ENCODE results near the gene IYD. TPM values are rescaled to one million over a fixed set of nuclear protein-coding genes. Genes with fewer than 3 reads are reported as not detected.

The IYD gene
- total RNA-seq, 2 donors from 2014 or later, result not detected

DNA sequence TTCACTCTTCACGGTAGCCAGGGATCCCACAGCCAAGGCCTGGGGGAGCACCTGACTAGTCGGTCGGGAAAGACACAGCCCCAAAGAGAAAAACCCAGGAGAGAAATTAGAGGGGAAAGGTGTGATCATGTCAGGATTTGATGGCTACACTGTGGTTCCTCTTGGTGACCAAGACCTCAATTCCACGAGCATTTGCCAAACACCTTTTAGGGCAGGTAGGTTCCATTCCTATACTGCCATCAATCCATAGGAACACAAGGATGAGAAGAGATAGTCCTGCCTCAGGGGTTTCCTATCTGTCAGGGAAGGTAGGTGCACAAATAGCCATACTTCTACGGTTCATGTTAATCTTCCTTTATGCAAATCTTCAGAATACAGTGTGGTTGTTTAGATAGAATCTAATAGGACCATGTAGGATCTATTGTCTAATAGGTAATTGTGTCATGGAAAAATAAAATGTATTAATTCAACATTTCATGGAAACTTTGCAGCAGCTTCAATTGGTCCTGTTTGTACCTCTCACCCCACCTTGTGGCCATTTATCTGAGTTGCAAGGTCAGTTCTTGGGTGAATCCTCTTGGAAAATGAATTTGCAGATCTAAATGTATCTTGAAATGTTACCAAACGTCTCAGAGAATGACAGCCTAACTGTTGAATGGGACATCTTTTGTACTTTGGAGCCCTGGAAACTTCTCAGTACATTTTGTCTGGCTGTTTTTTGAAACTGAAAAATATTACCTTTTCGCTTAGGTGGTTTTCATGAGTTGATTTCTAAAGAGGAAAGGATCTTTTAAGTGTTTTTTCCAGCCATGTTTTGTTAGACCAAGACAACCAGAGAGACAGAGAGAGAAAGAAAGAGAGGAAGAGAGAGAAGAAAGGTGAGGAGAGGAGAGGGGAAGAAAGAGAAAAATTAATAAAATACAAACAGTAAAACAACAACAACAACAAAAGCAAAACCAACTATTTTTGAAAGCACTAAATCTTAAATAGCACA, 33.7 kb upstream of the IYD start:
- H3K36me3 Mint-ChIP-seq (ENCODE audit: low read depth), result peaks cover 2% of the 10 kb centered on the region
- H3K27me3 Mint-ChIP-seq, result peaks cover 28% of the 10 kb centered on the region
- no peak overlapping the region for H3K27ac Mint-ChIP-seq
- H3K9me3 ChIP-seq (ENCODE audit: control insufficient read depth, low read length, poor library complexity, severe bottlenecking), result no peaks in the 10 kb centered on the region
- no peak overlapping the region for H3K4me3 Mint-ChIP-seq
- ATAC-seq (no peak), DNase-seq (no peak)
- H3K4me1 Mint-ChIP-seq, result peaks cover 4% of the 10 kb centered on the region

- H3K27ac Mint-ChIP-seq, result no peak overlapping the region
- no peak overlapping the region for H3K4me3 Mint-ChIP-seq
- H3K36me3 Mint-ChIP-seq (ENCODE audit: low read depth), result peaks cover 5% of the 10 kb centered on the region
- H3K4me1 Mint-ChIP-seq, result peaks cover 4% of the 10 kb centered on the region
- ATAC-seq, result no peak
- no peaks in the 10 kb centered on the region for H3K9me3 ChIP-seq (ENCODE audit: control insufficient read depth, low read length, poor library complexity, severe bottlenecking)
- H3K27me3 Mint-ChIP-seq, result peaks cover 37% of the 10 kb centered on the region
- DNase-seq, result no peak
These were observed 32.5 kb upstream of the IYD start for GRCh38 chr6:150336299-150336698.

DNA sequence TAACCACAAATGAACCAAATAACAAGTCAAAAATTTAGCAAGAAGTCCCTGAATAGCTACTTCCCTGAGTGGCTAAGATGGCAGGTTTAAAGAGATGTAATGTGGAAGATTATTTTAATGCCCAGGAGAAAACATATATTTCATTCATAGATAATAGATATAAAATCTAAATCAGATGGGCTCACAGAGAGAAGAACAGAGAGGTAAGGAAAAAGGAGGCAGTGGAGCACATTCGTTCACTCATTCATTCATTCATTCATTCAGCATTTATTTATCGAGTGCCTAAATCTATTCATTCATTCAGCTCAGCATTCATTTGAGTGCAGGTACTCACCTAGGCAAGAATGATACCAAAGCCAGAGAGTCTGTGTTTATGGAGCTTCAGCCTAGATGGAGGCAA, 32.1 kb upstream of the IYD start:
- Mint-ChIP-seq H3K27me3 (peaks cover 40% of the 10 kb centered on the region), H3K27ac (no peak overlapping the region), H3K4me1 (peaks cover 4% of the 10 kb centered on the region), H3K36me3 (ENCODE audit: low read depth) (peaks cover 5% of the 10 kb centered on the region), H3K4me3 (no peak overlapping the region)
- H3K9me3 ChIP-seq (ENCODE audit: control insufficient read depth, low read length, poor library complexity, severe bottlenecking), result no peaks in the 10 kb centered on the region
- ATAC-seq (no peak), DNase-seq (no peak)

- H3K27ac Mint-ChIP-seq, result no peak overlapping the region
- H3K9me3 ChIP-seq (ENCODE audit: control insufficient read depth, low read length, poor library complexity, severe bottlenecking), result no peaks in the 10 kb centered on the region
- no peaks in the 10 kb centered on the region for H3K4me1 Mint-ChIP-seq
- H3K4me3 Mint-ChIP-seq, result no peak overlapping the region
- H3K27me3 Mint-ChIP-seq, result peaks cover 40% of the 10 kb centered on the region
- H3K36me3 Mint-ChIP-seq (ENCODE audit: low read depth), result peaks cover 3% of the 10 kb centered on the region
- no peak for ATAC-seq
- no peak for DNase-seq
These were observed 26.7 kb upstream of the IYD start for GRCh38 chr6:150342126-150342525.

DNA sequence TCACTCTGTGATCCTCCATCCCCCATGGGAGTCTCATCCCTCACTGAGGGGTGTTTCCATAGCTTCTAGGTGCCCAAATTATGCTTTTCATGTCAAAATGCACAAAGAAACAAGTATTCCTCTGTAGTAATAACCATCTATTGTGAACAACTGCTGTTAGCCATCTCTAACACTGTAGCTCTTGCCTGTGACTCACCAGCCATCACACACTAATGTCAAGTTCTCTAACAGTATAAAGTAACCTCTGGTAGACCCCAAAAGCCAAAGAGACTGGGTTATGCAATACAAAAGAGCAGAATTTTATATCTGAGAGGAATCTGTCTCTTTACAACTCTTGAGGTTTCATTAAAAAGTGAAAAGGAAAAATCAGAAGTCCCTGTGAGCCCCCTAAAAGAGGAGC, 25.4 kb upstream of the IYD start:
- Mint-ChIP-seq H3K27me3 (peaks cover 45% of the 10 kb centered on the region), H3K36me3 (ENCODE audit: low read depth) (peaks cover 3% of the 10 kb centered on the region), H3K27ac (no peak overlapping the region), H3K4me1 (no peaks in the 10 kb centered on the region), H3K4me3 (no peak overlapping the region)
- no peak for ATAC-seq
- no peak for DNase-seq
- no peaks in the 10 kb centered on the region for H3K9me3 ChIP-seq (ENCODE audit: control insufficient read depth, low read length, poor library complexity, severe bottlenecking)

DNA sequence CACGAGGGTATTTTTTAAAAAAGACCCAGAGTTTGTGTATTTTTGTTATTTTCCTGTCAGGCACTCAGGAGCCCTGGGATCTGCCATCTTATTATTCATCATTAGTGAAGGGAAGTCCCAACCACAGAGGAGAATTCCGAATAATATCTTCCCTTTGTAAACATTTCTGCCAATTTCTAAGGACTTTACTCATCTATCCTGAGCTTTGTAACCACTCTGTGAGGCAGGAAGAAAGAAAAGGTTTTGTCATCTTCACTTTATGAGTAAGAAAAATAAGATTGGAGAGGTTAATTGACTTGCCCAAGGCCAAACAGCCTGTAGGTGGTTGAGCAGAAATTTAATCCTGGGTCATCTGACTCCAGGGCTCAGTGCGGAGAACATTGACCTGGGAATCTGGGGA, 23.0 kb upstream of the IYD start:
- Mint-ChIP-seq H3K27ac (no peak overlapping the region), H3K4me1 (no peaks in the 10 kb centered on the region), H3K27me3 (peaks cover 46% of the 10 kb centered on the region), H3K36me3 (ENCODE audit: low read depth) (peaks cover 2% of the 10 kb centered on the region), H3K4me3 (no peak overlapping the region)
- H3K9me3 ChIP-seq (ENCODE audit: control insufficient read depth, low read length, poor library complexity, severe bottlenecking), result no peaks in the 10 kb centered on the region
- ATAC-seq, result no peak
- no peak for DNase-seq

DNA sequence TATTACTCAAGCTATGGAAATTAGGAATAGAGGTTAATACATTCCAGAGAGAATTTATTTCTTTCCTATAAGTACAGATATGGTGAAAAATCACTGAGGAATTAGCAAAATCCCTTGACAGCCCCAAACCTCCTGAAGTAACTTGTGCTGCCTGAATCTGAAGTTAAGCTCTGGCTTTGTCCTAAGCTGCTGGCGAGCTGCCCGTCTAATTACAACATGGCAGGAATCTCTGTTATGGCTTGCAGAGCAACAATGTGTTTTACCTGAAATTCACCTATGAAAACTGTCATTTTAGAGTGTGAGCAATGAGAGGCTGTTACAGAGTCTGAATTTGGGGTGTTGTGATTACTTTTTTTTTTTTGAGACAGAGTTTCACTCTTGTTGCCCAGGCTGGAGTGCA, 22.5 kb upstream of the IYD start:
- peaks cover 44% of the 10 kb centered on the region for H3K27me3 Mint-ChIP-seq

GRCh38 chr6:150347845-150348244, 21.0 kb upstream of the IYD start:
- no peaks in the 10 kb centered on the region for H3K4me1 Mint-ChIP-seq
- DNase-seq, result no peak
- no peak overlapping the region for H3K4me3 Mint-ChIP-seq
- no peaks in the 10 kb centered on the region for H3K9me3 ChIP-seq (ENCODE audit: control insufficient read depth, low read length, poor library complexity, severe bottlenecking)
- peaks cover 2% of the 10 kb centered on the region for H3K36me3 Mint-ChIP-seq (ENCODE audit: low read depth)
- ATAC-seq, result peak; percentile 27
- H3K27me3 Mint-ChIP-seq, result peaks cover 44% of the 10 kb centered on the region
- no peak overlapping the region for H3K27ac Mint-ChIP-seq

More for the DNA sequence above, 22.5 kb upstream of the IYD start:
- DNase-seq (no peak), ATAC-seq (no peak)
- Mint-ChIP-seq H3K27ac (no peak overlapping the region), H3K4me1 (no peaks in the 10 kb centered on the region), H3K4me3 (no peak overlapping the region), H3K36me3 (ENCODE audit: low read depth) (peaks cover 2% of the 10 kb centered on the region)
- H3K9me3 ChIP-seq (ENCODE audit: control insufficient read depth, low read length, poor library complexity, severe bottlenecking), result no peaks in the 10 kb centered on the region

DNA sequence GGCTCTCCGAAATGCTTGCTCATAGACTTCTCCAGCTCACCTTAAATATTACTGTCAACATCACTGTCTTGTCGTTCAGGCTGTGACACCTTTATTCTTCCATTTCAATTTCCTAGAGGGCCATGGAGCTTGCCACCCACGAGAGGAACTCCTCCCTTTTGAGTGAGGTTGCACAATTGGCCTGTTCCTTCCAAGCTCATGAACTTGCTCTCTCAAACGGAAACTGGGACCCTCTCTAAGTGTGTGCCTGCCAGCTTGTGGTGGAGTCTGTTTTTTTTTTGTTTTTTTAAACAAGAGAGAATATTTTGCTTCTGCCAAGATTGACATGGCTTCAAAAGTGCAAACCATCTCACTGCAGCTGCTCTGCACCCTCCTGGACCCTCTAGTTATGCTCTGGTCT, 19.3 kb upstream of the IYD start:
- peaks cover 2% of the 10 kb centered on the region for H3K36me3 Mint-ChIP-seq (ENCODE audit: low read depth)
- no peak overlapping the region for H3K27ac Mint-ChIP-seq
- no peaks in the 10 kb centered on the region for H3K9me3 ChIP-seq (ENCODE audit: control insufficient read depth, low read length, poor library complexity, severe bottlenecking)
- no peak overlapping the region for H3K4me3 Mint-ChIP-seq
- ATAC-seq, result no peak
- DNase-seq, result no peak
- H3K27me3 Mint-ChIP-seq, result peaks cover 39% of the 10 kb centered on the region
- no peaks in the 10 kb centered on the region for H3K4me1 Mint-ChIP-seq

GRCh38 chr6:150352321-150353296, 16.2 kb upstream of the IYD start:
- Mint-ChIP-seq H3K4me3 (no peak overlapping the region), H3K36me3 (ENCODE audit: low read depth) (peaks cover 6% of the 10 kb centered on the region), H3K27ac (no peak overlapping the region), H3K4me1 (no peaks in the 10 kb centered on the region), H3K27me3 (peaks cover 47% of the 10 kb centered on the region)
- no peak for DNase-seq
- no peaks in the 10 kb centered on the region for H3K9me3 ChIP-seq (ENCODE audit: control insufficient read depth, low read length, poor library complexity, severe bottlenecking)
- ATAC-seq, result no peak

- DNase-seq (no peak), ATAC-seq (no peak)
- Mint-ChIP-seq H3K27me3 (peaks cover 42% of the 10 kb centered on the region), H3K27ac (no peak overlapping the region), H3K4me3 (no peak overlapping the region), H3K4me1 (no peaks in the 10 kb centered on the region), H3K36me3 (ENCODE audit: low read depth) (peaks cover 6% of the 10 kb centered on the region)
- no peaks in the 10 kb centered on the region for H3K9me3 ChIP-seq (ENCODE audit: control insufficient read depth, low read length, poor library complexity, severe bottlenecking)
These were observed 15.4 kb upstream of the IYD start for GRCh38 chr6:150353445-150353844.

GRCh38 chr6:150354754-150355571, 13.8 kb upstream of the IYD start:
- DNase-seq, result no peak
- no peaks in the 10 kb centered on the region for H3K9me3 ChIP-seq (ENCODE audit: control insufficient read depth, low read length, poor library complexity, severe bottlenecking)
- Mint-ChIP-seq H3K27me3 (peaks cover 37% of the 10 kb centered on the region), H3K27ac (no peak overlapping the region), H3K36me3 (ENCODE audit: low read depth) (peaks cover 6% of the 10 kb centered on the region), H3K4me1 (no peaks in the 10 kb centered on the region), H3K4me3 (no peak overlapping the region)
- no peak for ATAC-seq
